CD8-positive, alpha-beta memory T cell (primary cell): ENCODE results near the gene ZC3H14. TPM values are rescaled to one million over a fixed set of nuclear protein-coding genes. Genes with fewer than 3 reads are reported as not detected.

Experiments
- CTCF ChIA-PET: fragments of 350-600 bp; sonication (Branson Sonifier 250); formaldehyde crosslinking; loops from one replicate; lab custom pipeline; 2021; ENCODE audit warnings: antibody characterized with exemption; lab: Charles Lee
- POLR2A ChIA-PET: fragments of 350-600 bp; sonication (Branson Sonifier 250); formaldehyde crosslinking; loops from one replicate; lab custom pipeline; 2021; ENCODE audit warnings: antibody characterized with exemption; lab: Charles Lee
- DNase-seq, 5 donors: peaks; one replicate each; pipeline versions ENCODE4 v3.0.0 to v3.0.0-alpha.2; 2020 to 2022; ENCODE audit warnings: mixed read lengths in 1 of 5
- H3K27ac ChIP-seq: one replicate; pipeline ENCODE4 v1.7.0; 2013; ENCODE audit warnings: low read depth, mild to moderate bottlenecking, low read length, moderate library complexity
- H3K27me3 ChIP-seq: 2 replicates; pipeline ENCODE4 v1.7.0; 2013; ENCODE audit warnings: low read length, mild to moderate bottlenecking; ENCODE audit not compliant: insufficient read depth, poor library complexity, severe bottlenecking
- H3K36me3 ChIP-seq: 2 replicates; pipeline ENCODE4 v1.7.0; 2013; ENCODE audit warnings: mild to moderate bottlenecking, low read length, moderate library complexity; ENCODE audit not compliant: insufficient read depth
- H3K4me1 ChIP-seq: 2 replicates; pipeline ENCODE4 v1.7.0; 2013; ENCODE audit warnings: mild to moderate bottlenecking, low read length, moderate library complexity; ENCODE audit not compliant: insufficient read depth
- H3K4me3 ChIP-seq: 2 replicates; pipeline ENCODE4 v1.7.0; 2013; ENCODE audit warnings: mild to moderate bottlenecking, low read length
- H3K9me3 ChIP-seq: 2 replicates; pipeline ENCODE4 v1.7.0; 2013; ENCODE audit warnings: mild to moderate bottlenecking, low read length
- H3K27ac Mint-ChIP-seq, 8 donors: one replicate each; pipeline ENCODE4 v1.8.0; 2020 to 2021; ENCODE audit warnings: mixed read lengths in 8 of 8, mild to moderate bottlenecking in 6 of 8, inconsistent platforms in 3 of 8, moderate library complexity in 3 of 8
- H3K27me3 Mint-ChIP-seq, 2 donors: one replicate each; pipeline ENCODE4 v1.8.0; 2020 to 2021; ENCODE audit warnings: mixed read lengths in 2 of 2, mild to moderate bottlenecking in 1 of 2, moderate library complexity in 1 of 2
- H3K36me3 Mint-ChIP-seq, 3 donors: one replicate each; pipeline ENCODE4 v1.8.0; 2020 to 2021; ENCODE audit warnings: mixed read lengths in 3 of 3, inconsistent platforms in 1 of 3, mild to moderate bottlenecking in 1 of 3
- H3K4me1 Mint-ChIP-seq, 3 donors: one replicate each; pipeline ENCODE4 v1.8.0; 2020 to 2021; ENCODE audit warnings: mixed read lengths in 3 of 3, inconsistent platforms in 1 of 3, mild to moderate bottlenecking in 1 of 3
- H3K4me3 Mint-ChIP-seq, 7 donors: one replicate each; pipeline ENCODE4 v1.8.0; 2020 to 2021; ENCODE audit warnings: mixed read lengths in 7 of 7, mild to moderate bottlenecking in 6 of 7, moderate library complexity in 4 of 7, inconsistent platforms in 2 of 7
- H3K9me3 Mint-ChIP-seq, 5 donors: one replicate each; pipeline ENCODE4 v1.8.0; 2020 to 2022; ENCODE audit warnings: mixed read lengths in 5 of 5, mild to moderate bottlenecking in 3 of 5, moderate library complexity in 2 of 5, inconsistent platforms in 1 of 5
- polyA plus RNA-seq: library from polyadenylated mRNA; unstranded; fragments of 300-500 nt; fragmentation: Illumina TruSeq; gene quantifications from one replicate; pipeline ENCODE4 v1.2.3, GENCODE V29; 2021
- total RNA-seq, 2 experiments: library from RNA; stranded (reverse); gene quantifications; one replicate each; pipeline ENCODE4 v1.2.3, GENCODE V29; 2021

The ZC3H14 gene
- total and polyA plus RNA-seq, 3 experiments from 2014 or later, result 49.0 to 56.4 (median 50.3) TPM

GRCh38 chr14:88599326-88599725 is 36.5 kb downstream of the ZC3H14 start:
- Histone ChIP-seq H3K4me3 (no peak overlapping the region), H3K36me3 (peaks cover 26% of the 10 kb centered on the region), H3K27me3 (no peaks in the 10 kb centered on the region), H3K27ac (no peak overlapping the region), H3K9me3 (no peaks in the 10 kb centered on the region), H3K4me1 (peaks cover 12% of the 10 kb centered on the region)
- Mint-ChIP-seq H3K36me3 (peaks cover 17 to 91% (median 42%) of the 10 kb centered on the region in 3 donors), H3K27me3 (no peaks in the 10 kb centered on the region), H3K27ac (peak overlapping the region in 7 of 8 donors; percentile 11 to 91 (median 62)), H3K9me3 (no peaks in the 10 kb centered on the region), H3K4me3 (peak overlapping the region in 1 of 7 donors; percentile 14), H3K4me1 (peaks cover 21 to 29% (median 23%) of the 10 kb centered on the region in 3 donors)
- no peak for DNase-seq
- CTCF ChIA-PET, result no interaction called here
- POLR2A ChIA-PET, result no interaction called here

GRCh38 chr14:88599761-88600439 is 37.1 kb downstream of the ZC3H14 start:
- Mint-ChIP-seq H3K4me1 (peaks cover 21 to 29% (median 23%) of the 10 kb centered on the region in 3 donors), H3K27ac (peak overlapping the region; percentile 11 to 91 (median 86)), H3K27me3 (no peaks in the 10 kb centered on the region), H3K4me3 (peak overlapping the region in 6 of 7 donors; percentile 13 to 55 (median 43)), H3K36me3 (peaks cover 17 to 88% (median 42%) of the 10 kb centered on the region in 3 donors), H3K9me3 (no peaks in the 10 kb centered on the region)
- peaks cover 26% of the 10 kb centered on the region for H3K36me3 ChIP-seq
- H3K4me1 ChIP-seq, result peaks cover 12% of the 10 kb centered on the region
- no peak overlapping the region for H3K4me3 ChIP-seq
- H3K27me3 ChIP-seq, result no peaks in the 10 kb centered on the region
- ChIA-PET CTCF (no interaction called here), POLR2A (no interaction called here)
- H3K27ac ChIP-seq, result no peak overlapping the region
- no peak for DNase-seq
- H3K9me3 ChIP-seq, result no peaks in the 10 kb centered on the region

GRCh38 chr14:88604212-88604611 is 41.4 kb downstream of the ZC3H14 start:
- Histone ChIP-seq H3K36me3 (peaks cover 36% of the 10 kb centered on the region), H3K27ac (no peak overlapping the region), H3K4me3 (no peak overlapping the region), H3K9me3 (no peaks in the 10 kb centered on the region), H3K27me3 (no peaks in the 10 kb centered on the region), H3K4me1 (peaks cover 12% of the 10 kb centered on the region)
- ChIA-PET POLR2A (no interaction called here), CTCF (no interaction called here)
- DNase-seq, result no peak
- Mint-ChIP-seq H3K36me3 (peaks cover 16 to 86% (median 45%) of the 10 kb centered on the region in 3 donors), H3K27me3 (no peaks in the 10 kb centered on the region), H3K4me1 (peaks cover 15 to 25% (median 16%) of the 10 kb centered on the region in 3 donors), H3K27ac (peak overlapping the region in 1 of 8 donors; percentile 47), H3K4me3 (no peak overlapping the region), H3K9me3 (no peaks in the 10 kb centered on the region)

- POLR2A ChIA-PET, result no interaction called here
- Histone ChIP-seq H3K4me3 (no peak overlapping the region), H3K27ac (no peak overlapping the region), H3K27me3 (no peaks in the 10 kb centered on the region), H3K4me1 (no peaks in the 10 kb centered on the region), H3K9me3 (no peaks in the 10 kb centered on the region), H3K36me3 (peaks cover 46% of the 10 kb centered on the region)
- CTCF ChIA-PET, result no interaction called here
- Mint-ChIP-seq H3K27me3 (no peaks in the 10 kb centered on the region), H3K9me3 (no peaks in the 10 kb centered on the region), H3K36me3 (peaks cover 23 to 89% (median 49%) of the 10 kb centered on the region in 3 donors), H3K4me1 (peaks cover 3 to 12% (median 4%) of the 10 kb centered on the region in 3 donors), H3K4me3 (no peak overlapping the region), H3K27ac (peak overlapping the region in 1 of 8 donors; percentile 34)
- DNase-seq, result no peak
Measured at GRCh38 chr14:88605594-88605993, 42.8 kb downstream of the ZC3H14 start.

GRCh38 chr14:88607829-88608228 is 45.0 kb downstream of the ZC3H14 start:
- H3K27ac ChIP-seq, result no peak overlapping the region
- CTCF ChIA-PET, result no interaction called here
- Mint-ChIP-seq H3K27ac (no peak overlapping the region), H3K4me1 (peaks cover 7 to 20% (median 10%) of the 10 kb centered on the region in 3 donors), H3K4me3 (no peak overlapping the region), H3K27me3 (no peaks in the 10 kb centered on the region), H3K9me3 (no peaks in the 10 kb centered on the region), H3K36me3 (peaks cover 19 to 88% (median 55%) of the 10 kb centered on the region in 3 donors)
- no peak for DNase-seq
- peaks cover 42% of the 10 kb centered on the region for H3K36me3 ChIP-seq
- POLR2A ChIA-PET, result no interaction called here
- no peak overlapping the region for H3K4me3 ChIP-seq
- H3K9me3 ChIP-seq, result no peaks in the 10 kb centered on the region
- no peaks in the 10 kb centered on the region for H3K4me1 ChIP-seq
- no peaks in the 10 kb centered on the region for H3K27me3 ChIP-seq

GRCh38 chr14:88611878-88612277 is 49.0 kb downstream of the ZC3H14 start:
- no peaks in the 10 kb centered on the region for H3K9me3 ChIP-seq
- ChIA-PET CTCF (no interaction called here), POLR2A (no interaction called here)
- H3K4me3 Mint-ChIP-seq, result no peak overlapping the region
- no peaks in the 10 kb centered on the region for H3K9me3 Mint-ChIP-seq
- H3K36me3 ChIP-seq, result peaks cover 32% of the 10 kb centered on the region
- peaks cover 20 to 81% (median 41%) of the 10 kb centered on the region in 3 donors for H3K36me3 Mint-ChIP-seq
- H3K4me1 Mint-ChIP-seq, result peaks cover 10 to 27% (median 18%) of the 10 kb centered on the region in 3 donors
- peak overlapping the region in 7 of 8 donors; percentile 6 to 81 (median 41) for H3K27ac Mint-ChIP-seq
- no peak for DNase-seq
- H3K27ac ChIP-seq, result no peak overlapping the region
- H3K27me3 Mint-ChIP-seq, result no peaks in the 10 kb centered on the region
- no peaks in the 10 kb centered on the region for H3K27me3 ChIP-seq
- no peaks in the 10 kb centered on the region for H3K4me1 ChIP-seq
- H3K4me3 ChIP-seq, result no peak overlapping the region

- peak overlapping the region in 2 of 8 donors; percentile 28 to 50 for H3K27ac Mint-ChIP-seq
- no peak overlapping the region for H3K4me3 Mint-ChIP-seq
- no peak for DNase-seq
- Histone ChIP-seq H3K27me3 (no peaks in the 10 kb centered on the region), H3K27ac (no peak overlapping the region), H3K4me3 (no peak overlapping the region), H3K4me1 (no peaks in the 10 kb centered on the region), H3K9me3 (no peaks in the 10 kb centered on the region), H3K36me3 (peaks cover 24% of the 10 kb centered on the region)
- ChIA-PET CTCF (no interaction called here), POLR2A (no interaction called here)
- peaks cover 19 to 73% (median 33%) of the 10 kb centered on the region in 3 donors for H3K36me3 Mint-ChIP-seq
- H3K4me1 Mint-ChIP-seq, result peaks cover 10 to 27% (median 18%) of the 10 kb centered on the region in 3 donors
- no peaks in the 10 kb centered on the region for H3K9me3 Mint-ChIP-seq
- no peaks in the 10 kb centered on the region for H3K27me3 Mint-ChIP-seq
Measured at GRCh38 chr14:88612981-88613380, 50.1 kb downstream of the ZC3H14 start.

- no peaks in the 10 kb centered on the region for H3K9me3 ChIP-seq
- ChIA-PET CTCF (no interaction called here), POLR2A (no interaction called here)
- Mint-ChIP-seq H3K27me3 (no peaks in the 10 kb centered on the region), H3K27ac (peak overlapping the region in 3 of 8 donors; percentile 58 to 64 (median 61)), H3K4me1 (peaks cover 10 to 27% (median 18%) of the 10 kb centered on the region in 3 donors), H3K9me3 (no peaks in the 10 kb centered on the region), H3K4me3 (no peak overlapping the region), H3K36me3 (peaks cover 13 to 72% (median 31%) of the 10 kb centered on the region in 3 donors)
- H3K4me1 ChIP-seq, result no peaks in the 10 kb centered on the region
- no peaks in the 10 kb centered on the region for H3K27me3 ChIP-seq
- H3K36me3 ChIP-seq, result peaks cover 18% of the 10 kb centered on the region
- DNase-seq, result no peak
- no peak overlapping the region for H3K27ac ChIP-seq
- H3K4me3 ChIP-seq, result no peak overlapping the region
Measured at GRCh38 chr14:88613552-88614010, 50.7 kb downstream of the ZC3H14 start.
